IPS-NIHi11 (cell line): ENCODE measurements around the gene SEMA3A.

Experiments
- DNase-seq: peaks from one replicate; pipeline ENCODE4 v3.0.0; 2012; ENCODE audit warnings: mixed read lengths, low spot score

SEMA3A gene

DNA sequence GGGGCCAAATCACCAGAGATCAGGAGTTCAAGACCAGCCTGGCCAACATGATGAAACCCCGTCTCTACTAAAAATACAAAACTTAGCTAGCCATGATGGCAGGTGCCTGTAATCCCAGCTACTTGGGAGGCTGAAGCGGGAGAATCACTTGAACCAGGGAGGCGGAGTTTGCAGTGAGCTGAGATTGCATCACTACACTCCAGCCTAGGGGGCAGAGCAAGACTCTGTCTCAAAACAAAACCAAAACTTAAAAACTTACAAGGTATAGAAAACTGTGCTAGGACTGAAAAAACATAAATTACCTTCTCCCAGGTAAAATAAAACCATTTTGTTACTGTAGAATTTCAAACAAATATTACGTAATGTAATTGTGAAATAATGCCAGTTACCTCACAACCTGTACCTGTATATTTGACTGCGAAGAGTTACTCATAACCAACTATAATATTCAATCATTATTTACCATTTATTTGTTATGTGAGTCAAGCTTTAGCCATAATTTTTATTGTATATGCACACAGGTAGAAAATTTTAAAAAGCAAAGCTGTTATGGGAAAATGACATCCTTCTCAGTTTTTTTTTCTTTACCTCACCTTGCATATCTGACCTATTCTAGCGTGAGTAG is 180.9 kb downstream of the SEMA3A start:
- no peak for DNase-seq

DNA sequence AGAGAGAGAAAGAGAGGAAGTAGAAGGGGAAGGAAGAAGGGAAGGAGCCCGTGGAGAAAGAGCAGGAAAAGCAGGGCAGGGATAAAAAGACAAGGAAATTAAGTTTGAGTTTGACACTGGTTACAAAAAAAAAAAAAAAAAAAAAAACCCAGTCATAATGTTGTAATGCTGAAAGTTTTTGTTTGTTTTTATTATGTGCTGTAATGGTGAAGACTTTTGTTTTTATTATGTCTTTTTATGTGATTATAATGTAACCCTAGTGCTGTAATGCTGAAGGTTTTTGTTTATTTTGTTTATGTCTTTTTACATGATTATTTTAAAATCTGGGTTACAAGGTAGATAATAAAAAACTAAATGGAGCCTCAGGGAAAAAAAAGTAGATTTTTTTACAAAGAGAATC is 184.8 kb downstream of the SEMA3A start:
- no peak for DNase-seq

DNA sequence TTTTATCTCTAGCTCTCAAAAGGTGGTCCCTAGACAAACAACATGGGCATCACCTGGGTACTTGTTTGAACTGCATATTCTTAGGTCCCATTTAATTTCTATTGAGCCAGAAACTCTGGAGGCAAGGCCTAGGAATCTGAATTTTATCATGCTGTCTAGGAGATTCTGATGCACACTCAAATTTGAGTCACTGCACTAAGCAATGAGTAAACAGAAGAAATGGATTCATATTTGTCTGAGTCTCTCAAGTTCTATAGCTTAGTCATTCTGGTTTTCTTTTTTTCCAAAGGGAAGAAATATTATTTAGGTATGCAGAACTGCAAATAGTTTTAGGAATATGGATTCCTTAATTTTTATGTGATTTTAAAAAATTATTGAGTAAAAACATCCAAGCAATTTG is 185.5 kb downstream of the SEMA3A start:
- DNase-seq, result no peak

DNA sequence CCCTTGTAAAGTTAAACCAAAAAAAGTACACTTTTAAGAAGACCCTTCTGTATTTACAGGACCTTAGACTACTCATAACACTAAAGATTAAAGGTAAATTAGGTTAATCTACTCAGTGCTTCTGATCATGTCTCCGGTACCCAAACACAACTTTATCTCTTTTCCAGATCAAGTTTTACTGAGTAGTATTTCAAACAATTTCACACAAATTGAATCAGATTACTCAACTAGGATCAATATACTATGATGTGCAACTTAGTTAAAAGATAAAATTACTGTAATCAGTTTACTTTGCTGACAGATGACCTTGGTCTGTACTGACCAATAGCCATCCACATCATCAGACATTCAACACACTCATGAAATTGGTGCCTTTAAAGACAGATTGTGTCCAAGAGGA is 191.4 kb downstream of the SEMA3A start:
- DNase-seq, result no peak

DNA sequence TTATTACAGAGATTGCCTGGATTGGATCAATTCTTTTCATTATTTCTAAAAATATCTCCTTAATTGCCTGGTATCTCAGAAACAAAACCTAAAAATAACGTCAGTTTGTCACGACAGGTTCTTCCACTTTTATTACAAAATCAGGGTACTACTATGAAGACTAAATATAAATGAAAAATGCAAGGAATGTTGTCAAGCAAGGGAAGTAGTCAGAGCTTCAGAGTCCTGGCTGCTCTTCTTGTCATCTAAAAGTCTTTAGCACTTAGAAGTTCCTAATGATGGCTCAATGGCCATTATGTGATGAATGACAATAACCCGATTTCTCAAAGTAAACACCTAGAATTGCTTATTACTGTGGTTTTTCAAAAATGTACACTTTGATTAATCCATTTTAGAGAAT is 192.2 kb downstream of the SEMA3A start:
- DNase-seq, result no peak

DNA sequence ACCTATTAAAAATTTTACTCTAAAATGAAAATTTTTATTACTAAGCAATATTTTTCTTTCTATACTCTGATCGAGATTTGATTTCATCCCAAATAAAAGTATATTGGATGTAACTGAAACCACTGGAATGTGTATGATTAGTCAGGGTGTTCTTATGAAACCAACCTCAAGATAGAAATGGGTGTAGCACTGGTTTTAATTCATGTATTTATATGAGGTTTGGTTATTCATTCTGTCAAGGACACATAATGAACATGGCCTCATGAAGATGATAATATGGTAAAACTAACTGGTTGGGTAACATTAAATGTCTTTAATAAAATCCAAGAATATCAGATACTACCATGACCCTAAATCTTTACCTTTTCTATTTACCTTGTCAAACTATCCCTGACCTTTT is 197.7 kb downstream of the SEMA3A start:
- no peak for DNase-seq

DNA sequence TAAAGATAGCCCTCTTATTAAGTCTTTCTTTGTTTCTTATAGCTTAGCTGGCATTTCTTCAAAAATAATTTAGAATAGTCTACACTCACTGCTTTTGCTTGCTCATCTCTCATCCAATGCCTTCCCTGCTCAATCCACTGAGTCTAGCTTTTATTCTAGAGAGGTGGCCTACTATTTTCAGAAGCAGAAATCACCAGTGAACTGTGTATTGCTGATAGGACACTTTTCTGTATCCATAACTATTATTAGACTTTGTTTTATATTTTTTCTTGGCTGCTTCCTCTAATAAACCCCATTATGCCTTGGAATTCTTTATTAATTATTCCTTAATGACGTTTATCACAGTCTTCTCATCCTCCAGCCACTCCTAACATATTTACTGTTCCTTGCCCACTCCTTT is 206.8 kb downstream of the SEMA3A start:
- DNase-seq, result no peak

DNA sequence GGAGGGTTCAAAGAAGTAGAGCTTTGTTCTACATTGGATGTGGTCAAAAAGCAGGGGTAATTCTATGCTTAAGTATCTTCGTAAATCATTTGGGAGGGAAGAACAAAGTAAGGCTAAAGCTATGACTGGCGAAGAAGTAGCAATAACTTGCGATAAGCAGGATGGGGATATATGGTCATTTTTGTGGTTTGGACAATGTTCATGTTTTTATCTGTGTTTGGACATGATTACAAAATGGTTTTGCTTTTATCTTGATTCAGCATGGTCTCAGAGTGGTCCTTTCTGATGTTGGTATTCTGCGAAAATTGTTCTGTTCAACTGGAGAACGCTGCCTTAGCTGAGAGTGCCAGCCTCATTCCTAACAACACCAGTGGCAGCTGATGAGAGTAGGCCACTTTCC is 208.8 kb downstream of the SEMA3A start:
- DNase-seq, result no peak

DNA sequence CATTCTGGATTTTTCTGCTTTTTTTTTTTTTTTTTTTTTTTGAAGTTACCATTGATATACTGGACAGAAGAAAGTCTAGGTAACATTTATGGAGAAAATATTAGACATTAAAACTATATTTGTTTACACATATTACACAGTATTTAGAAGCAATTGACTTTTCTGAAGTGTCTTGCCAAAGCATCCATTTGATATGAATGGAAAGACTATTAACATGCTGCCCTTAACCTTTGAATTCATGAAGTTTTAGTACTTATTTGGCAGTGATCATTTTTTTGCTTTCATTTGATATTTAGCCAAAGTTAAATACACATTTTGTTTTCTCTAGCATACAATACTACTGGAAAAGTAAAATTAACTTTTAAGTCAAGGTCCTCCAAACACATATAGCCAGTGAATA is 210.0 kb downstream of the SEMA3A start:
- no peak for DNase-seq

DNA sequence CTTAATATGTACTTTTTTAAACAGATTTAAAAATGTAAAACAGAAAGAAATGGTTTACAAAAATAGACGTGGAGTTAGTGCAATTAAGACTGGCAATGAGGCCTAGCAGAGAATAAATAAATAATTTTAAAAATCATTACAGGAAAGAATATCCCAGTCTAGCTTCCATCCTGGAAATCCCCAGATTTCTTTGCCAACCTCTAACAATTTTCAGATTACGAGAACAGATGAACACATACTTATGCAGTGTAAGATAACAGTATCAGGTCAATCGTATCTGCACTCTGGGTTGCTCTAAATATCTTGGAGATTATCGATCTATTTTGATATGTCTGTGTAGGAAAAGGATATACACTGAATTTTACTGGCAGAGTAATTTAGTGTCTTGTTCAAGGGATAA is 210.5 kb downstream of the SEMA3A start:
- no peak for DNase-seq

DNA sequence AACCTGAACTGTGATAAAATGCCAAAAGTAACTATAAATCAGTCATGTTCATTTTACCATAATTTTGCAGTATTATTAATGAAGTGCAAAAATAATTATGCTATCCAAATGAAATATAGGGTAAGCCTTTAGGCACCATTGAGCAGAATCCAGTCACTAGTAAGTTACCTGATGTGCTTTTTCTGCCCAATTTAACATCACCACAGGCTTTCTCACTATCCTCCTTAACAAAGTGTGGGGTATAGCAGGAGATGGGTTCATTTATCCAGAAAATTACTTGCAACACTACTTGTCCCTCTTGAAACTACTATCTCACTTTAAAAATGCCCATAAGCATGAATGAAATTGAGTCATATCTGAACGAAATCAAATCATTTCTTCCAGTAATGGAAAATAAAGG is 211.0 kb downstream of the SEMA3A start:
- DNase-seq, result no peak

DNA sequence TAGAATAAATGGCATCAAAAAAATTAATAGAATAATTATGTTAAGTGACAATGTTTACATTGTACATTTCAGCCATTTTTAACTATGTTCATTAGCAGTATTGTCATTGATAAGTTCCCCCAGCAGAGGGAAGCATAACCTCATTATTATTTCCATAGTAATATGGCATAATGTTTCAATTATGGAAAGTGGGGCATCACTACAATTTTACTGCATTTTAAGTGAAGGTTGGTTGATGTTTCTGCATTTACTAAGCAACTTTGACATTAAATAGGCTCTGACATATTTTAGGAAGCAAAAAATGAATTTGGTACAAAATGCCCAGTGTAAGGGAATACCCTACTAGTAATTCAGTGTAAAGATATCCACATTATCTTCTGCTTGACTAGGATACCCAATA is 218.3 kb downstream of the SEMA3A start:
- DNase-seq, result peak; percentile 5

DNA sequence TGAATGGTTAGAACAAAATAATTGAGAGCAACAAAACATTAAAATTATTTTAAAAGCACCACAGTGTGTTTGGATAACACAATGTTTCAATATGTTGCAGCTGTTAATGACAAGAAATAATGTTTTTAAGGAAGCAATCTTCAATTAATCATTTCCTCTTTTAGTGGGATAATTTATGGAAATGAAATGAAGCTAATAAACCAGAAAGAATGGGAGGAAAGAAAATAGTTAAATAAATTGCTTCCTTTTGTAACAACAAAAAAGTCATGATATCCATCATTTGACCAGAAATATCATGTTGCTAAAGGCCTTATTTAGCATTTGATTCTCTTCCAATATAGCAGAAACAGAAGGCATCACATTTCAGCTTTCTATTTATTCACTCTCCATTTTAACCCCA is 224.5 kb downstream of the SEMA3A start:
- DNase-seq, result no peak

DNA sequence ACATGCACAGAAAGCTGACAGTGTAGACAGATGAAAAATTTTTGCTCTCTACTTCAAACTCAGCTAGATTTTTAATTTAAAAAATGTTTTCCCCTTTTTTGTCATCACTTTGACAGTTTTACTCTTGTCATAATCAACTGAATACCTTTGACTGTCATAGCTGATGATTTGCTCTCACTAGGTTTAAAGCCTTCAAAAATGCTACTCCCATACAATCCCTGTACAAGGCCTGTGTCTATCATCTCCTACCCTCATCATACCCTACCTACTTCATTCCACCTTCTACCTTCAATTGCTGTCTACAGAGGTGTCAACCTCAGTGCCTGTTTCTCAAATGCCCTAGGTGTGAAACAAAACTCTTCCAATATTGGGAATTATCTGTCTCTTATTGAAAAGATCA is 230.3 kb downstream of the SEMA3A start:
- no peak for DNase-seq

DNA sequence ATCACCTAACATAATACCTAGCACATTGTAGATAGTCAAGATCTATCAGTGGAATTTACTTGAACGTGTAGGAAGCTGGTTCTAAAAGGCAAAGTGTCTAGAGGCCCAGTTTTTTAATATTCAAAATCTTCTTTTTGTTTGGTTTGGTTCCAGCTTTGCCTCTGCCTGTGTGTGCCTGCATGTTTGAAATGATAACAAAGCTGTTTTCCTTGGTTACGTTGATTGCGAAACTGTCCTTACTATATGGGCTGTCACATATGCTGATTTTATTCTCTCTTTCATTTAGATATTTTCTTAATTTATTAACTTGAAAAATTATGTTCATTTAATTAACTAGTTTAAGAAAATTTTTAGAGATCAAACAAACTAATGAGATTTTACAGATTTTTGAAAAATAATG is 237.3 kb downstream of the SEMA3A start:
- no peak for DNase-seq

DNA sequence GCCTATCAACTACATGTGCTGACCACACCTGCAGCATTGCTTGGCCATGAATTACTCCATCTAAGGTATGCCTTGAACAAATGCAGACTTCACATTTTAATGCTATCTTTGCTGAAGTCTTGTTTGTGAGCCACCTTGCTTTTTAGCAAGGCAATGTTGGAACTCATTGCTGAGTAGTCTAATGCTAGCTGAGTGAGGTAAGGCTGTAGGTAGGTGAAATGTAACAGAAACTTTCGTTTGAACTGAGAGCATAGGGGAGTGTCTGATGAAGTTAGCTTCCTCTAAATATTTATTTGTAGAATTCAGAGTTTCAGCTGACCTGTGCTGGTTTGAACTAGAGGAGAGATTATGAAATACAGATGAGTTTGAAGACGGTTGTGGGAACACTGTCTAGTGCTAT is 238.5 kb downstream of the SEMA3A start:
- no peak for DNase-seq

DNA sequence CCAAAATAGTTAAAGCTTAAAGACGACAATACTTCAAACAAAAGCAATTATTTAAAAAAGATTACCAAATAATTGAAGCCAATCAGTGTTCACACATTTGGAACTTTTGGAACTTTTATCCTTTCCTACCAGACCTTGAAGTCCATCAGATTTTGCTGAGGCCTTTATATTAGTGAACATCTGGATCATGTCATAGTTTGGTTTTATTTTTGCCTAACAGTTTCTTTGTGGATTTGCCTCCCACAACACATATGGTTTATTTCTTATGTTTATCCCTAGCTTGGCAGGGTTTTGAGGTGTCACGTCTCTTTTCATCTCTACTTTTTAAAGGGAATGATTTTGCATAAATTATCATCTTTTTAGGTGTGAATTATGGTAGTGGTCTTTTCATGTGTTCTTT is 242.4 kb downstream of the SEMA3A start:
- no peak for DNase-seq

DNA sequence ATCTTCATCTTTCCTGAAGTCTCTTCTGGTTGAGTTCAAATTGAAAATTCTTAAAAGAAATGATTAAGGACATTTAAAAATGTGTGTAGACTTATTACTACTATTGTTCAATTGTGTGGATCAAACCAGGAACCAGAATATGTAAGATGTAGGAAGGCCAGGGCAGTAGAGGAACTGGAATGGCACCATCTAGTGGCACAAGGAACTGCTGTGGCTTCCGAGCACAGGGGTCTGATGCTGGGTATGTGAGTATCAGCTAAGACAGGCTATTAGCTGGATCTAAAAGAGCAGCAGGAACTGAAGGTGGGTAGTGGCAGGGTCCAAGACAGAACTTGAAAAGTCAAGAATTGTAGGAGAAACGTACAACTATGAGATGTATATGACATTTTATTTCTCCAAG is 247.3 kb downstream of the SEMA3A start:
- peak; percentile 68 for DNase-seq

DNA sequence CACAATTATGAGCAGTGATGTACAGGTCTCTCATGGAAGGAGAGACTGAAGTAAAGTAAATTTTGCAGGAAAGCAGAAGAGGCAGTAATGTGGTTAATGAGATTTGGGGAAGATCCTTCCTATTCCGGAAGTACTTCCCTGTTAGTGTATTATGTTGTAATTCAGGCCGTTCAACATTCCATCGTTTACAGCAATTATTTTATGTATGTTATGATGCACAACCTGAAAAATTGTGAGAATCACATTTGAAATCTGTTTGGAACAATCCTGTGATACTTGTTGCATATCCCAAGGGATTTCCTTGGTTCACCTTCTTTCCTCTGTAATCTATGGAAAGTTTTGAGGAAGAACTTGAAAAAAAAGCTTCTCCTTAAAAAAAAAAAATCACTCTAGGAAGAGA is 247.8 kb downstream of the SEMA3A start:
- DNase-seq, result no peak

DNA sequence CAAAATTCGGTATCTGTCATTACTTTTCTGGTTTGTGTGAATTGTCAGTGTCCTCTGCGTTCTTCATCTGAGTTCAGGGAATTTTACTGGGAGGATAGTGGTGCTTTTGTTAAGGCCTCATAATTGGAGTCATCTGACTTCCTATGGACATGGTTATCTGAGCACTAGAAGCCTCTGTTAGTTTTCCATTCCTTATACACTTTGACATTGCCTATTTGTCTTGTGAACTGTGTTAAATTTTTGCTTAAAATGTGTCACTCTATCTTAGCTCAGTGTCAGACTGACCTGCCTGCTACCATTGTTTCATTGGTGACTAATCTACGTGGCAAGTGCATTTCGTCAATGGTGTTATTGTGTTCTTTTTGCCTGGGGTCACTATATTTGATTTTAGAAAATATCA is 253.3 kb downstream of the SEMA3A start:
- no peak for DNase-seq

DNA sequence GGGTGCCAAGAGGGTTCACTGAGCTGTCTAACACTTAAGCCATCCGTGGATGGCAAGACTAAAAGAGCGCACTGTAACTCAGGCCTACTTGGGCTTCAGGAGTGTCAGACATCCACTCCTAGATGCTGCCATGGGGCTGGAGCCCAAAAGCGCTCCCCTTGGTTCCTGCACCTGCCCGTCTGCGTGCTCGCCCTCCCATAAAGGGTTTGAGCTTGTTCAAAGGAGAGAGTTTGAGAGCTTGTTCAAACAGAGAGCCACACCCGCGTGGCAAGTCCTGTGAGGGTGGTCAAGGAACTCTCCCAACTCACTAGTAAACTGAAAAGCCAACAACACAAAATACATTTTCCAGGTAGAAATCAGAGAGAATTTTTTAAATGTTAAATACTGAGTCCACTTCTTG is 256.7 kb downstream of the SEMA3A start:
- no peak for DNase-seq

DNA sequence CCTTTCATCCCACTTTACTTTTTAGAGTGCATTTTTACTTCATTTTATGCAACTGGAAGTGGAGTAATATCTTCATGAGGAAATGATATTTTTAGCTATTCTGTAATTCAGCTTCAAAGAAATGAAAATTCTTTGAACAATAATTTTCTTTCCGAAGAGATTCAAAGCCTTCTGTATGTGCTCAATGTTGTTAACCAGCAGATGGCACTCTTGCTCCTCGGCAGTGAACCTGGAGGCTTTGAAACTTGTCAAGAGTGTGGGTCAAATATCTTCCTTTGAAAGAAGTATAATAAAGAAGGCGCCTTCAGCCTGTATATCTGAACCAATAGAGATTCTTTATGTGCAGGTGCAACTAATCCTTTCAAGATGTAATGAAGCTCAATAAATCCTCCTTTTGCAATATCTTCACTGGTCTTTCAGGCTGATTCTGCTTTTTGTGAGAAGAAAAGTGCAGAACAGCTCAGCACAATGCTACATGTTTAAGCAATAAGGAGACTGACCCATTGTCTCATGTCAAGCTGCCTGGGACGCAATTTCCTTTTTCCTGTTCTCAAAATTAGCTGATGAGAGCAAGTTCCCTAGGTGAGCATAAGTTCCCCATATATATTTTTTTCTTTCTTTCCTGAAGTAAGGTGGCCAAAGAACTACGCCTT is 258.4 kb downstream of the SEMA3A start:
- DNase-seq, result peak; percentile 50

DNA sequence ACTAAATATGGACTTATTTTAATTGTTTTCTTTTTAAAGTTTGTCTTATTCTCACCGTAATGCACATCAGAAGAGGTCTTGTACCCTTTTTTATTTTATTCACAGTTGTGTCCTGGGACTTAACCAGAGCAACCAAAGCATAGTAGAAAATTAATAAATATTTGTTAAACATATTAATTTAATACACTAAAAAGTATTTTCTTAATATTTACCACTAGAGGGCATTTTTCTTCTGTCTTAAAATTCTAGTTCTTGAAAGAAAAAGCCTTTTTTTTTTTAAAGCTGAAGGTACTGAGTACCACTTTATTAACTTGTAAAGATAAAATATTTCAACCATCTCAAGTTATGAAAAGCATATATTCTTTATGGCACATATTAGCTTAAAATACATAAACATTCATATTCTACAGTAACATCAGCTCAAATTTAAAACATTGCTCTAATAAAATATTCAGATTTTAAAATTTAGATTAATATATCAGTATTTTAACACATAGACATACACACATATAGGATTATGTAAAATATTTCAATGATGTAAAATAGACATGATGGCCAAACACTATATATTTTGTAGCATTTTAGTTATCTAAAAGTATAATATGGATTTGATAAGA is 260.4 kb downstream of the SEMA3A start:
- no peak for DNase-seq

DNA sequence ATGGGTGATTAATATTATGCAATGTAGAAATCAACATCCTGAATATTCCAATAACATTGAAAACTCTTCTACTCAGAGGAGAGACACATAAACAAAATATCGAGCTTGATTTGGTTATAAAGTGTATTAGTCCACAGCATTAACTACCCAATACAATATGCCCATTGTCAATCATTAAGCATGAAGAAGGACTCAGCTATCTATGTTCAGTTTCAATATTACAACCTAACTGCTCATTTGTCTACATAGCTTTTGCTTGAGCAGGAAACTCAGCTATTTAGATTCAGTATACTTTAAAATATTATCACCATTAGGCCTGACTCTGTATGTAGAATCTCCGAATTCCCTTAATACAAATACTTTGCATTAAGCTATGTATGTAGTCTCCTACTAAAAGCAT is 262.6 kb downstream of the SEMA3A start:
- DNase-seq, result no peak
